HG03159 (cell line): ENCODE results near the gene CDHR5.

Experiments used
- ATAC-seq: cut with Tn5 transposase; IDR thresholded peaks from one replicate; pipeline ENCODE4 v1.9.1; 2021; ENCODE audit warnings: mild to moderate bottlenecking, moderate library complexity; ENCODE audit not compliant: unreplicated experiment

Gene CDHR5

GRCh38 chr11:612201-612960 lies 12.4 kb downstream of the CDHR5 start:
- ATAC-seq: no peak

GRCh38 chr11:611001-611996 lies 13.5 kb downstream of the CDHR5 start:
- ATAC-seq: no peak

GRCh38 chr11:610146-610801 lies 14.5 kb downstream of the CDHR5 start:
- ATAC-seq: no peak

GRCh38 chr11:609341-609811 lies 15.4 kb downstream of the CDHR5 start:
- no peak for ATAC-seq

- no peak for ATAC-seq
These were observed 15.9 kb downstream of the CDHR5 start for GRCh38 chr11:608791-609251.

- no peak for ATAC-seq
These were observed 16.6 kb downstream of the CDHR5 start for GRCh38 chr11:607971-608659.

- no peak for ATAC-seq
These were observed 17.6 kb downstream of the CDHR5 start for GRCh38 chr11:607020-607780.

- ATAC-seq: no peak
These were observed 18.5 kb downstream of the CDHR5 start for GRCh38 chr11:606245-606644.

GRCh38 chr11:605286-606129 lies 19.2 kb downstream of the CDHR5 start:
- no peak for ATAC-seq

GRCh38 chr11:603154-603553 lies 21.6 kb downstream of the CDHR5 start:
- ATAC-seq: no peak

GRCh38 chr11:601573-602245 lies 23.0 kb downstream of the CDHR5 start:
- no peak for ATAC-seq

- no peak for ATAC-seq
These were observed 26.6 kb downstream of the CDHR5 start for GRCh38 chr11:598005-598680.

GRCh38 chr11:597166-597725 lies 27.5 kb downstream of the CDHR5 start:
- ATAC-seq: no peak

- ATAC-seq: no peak
These were observed 28.4 kb downstream of the CDHR5 start for GRCh38 chr11:596374-596773.

- no peak for ATAC-seq
These were observed 29.4 kb downstream of the CDHR5 start for GRCh38 chr11:595400-595799.

- no peak for ATAC-seq
These were observed 31.4 kb downstream of the CDHR5 start for GRCh38 chr11:593347-593746.

GRCh38 chr11:592918-593317 lies 31.8 kb downstream of the CDHR5 start:
- ATAC-seq: no peak
